OCI-LY1 (cell line): ENCODE data around the gene S100A16.

Source experiments
- H2AFZ ChIP-seq: fragments of 200-600 bp; sonication (generic), shearing (Covaris generic); 2 replicates; pipeline ENCODE4 v1.6.0; 2014; ENCODE audit warnings: antibody characterized with exemption, mild to moderate bottlenecking, low read length
- H3F3A ChIP-seq: fragments of 200-600 bp; sonication (generic), shearing (Covaris generic); 2 replicates; pipeline ENCODE4 v1.6.0; 2014; ENCODE audit warnings: mild to moderate bottlenecking, antibody characterized with exemption, low read length, moderate library complexity; ENCODE audit not compliant: insufficient read depth
- H3K27ac ChIP-seq: fragments of 200-600 bp; sonication (generic); 2 replicates; pipeline ENCODE4 v1.5.1; 2014; ENCODE audit warnings: low read length, mixed run types, mild to moderate bottlenecking, low read depth; ENCODE audit not compliant: poor library complexity, severe bottlenecking
- H3K27me3 ChIP-seq: fragments of 200-600 bp; sonication (generic); 2 replicates; pipeline ENCODE4 v1.6.0; 2014; ENCODE audit warnings: antibody characterized with exemption, mild to moderate bottlenecking, low read length, moderate library complexity; ENCODE audit not compliant: insufficient read depth
- H3K36me3 ChIP-seq: fragments of 200-600 bp; sonication (generic); 2 replicates; pipeline ENCODE4 v1.6.1; 2014; ENCODE audit warnings: mild to moderate bottlenecking, antibody characterized with exemption, low read length, moderate library complexity, mixed read lengths; ENCODE audit not compliant: insufficient read depth
- H3K4me1 ChIP-seq: fragments of 200-600 bp; sonication (generic); 2 replicates; pipeline ENCODE4 v1.5.1; 2014; ENCODE audit warnings: mild to moderate bottlenecking, low read length, moderate library complexity; ENCODE audit not compliant: insufficient read depth, severe bottlenecking
- H3K4me2 ChIP-seq: fragments of 200-600 bp; sonication (generic), shearing (Covaris generic); 2 replicates; pipeline ENCODE4 v1.6.1; 2014; ENCODE audit warnings: low read length
- H3K4me3 ChIP-seq: fragments of 200-600 bp; sonication (generic); 2 replicates; pipeline ENCODE4 v1.5.1; 2014; ENCODE audit warnings: low read length, low read depth, mild to moderate bottlenecking, mixed read lengths; ENCODE audit not compliant: poor library complexity, severe bottlenecking
- H3K79me2 ChIP-seq: fragments of 200-600 bp; shearing (Covaris generic); 2 replicates; pipeline ENCODE4 v1.6.1; 2016; ENCODE audit warnings: mixed run types, low read length, mixed read lengths; ENCODE audit not compliant: insufficient read depth
- H3K9ac ChIP-seq: fragments of 200-600 bp; sonication (generic), shearing (Covaris generic); 2 replicates; pipeline ENCODE4 v1.6.1; 2014; ENCODE audit warnings: mild to moderate bottlenecking, low read length, mixed read lengths
- H3K9me2 ChIP-seq: fragments of 200-600 bp; sonication (generic), shearing (Covaris generic); 2 replicates; pipeline ENCODE4 v1.6.1; 2014; ENCODE audit warnings: low read depth, mild to moderate bottlenecking, low read length, mixed read lengths
- H3K9me3 ChIP-seq: fragments of 200-600 bp; shearing (Covaris generic); 2 replicates; pipeline ENCODE4 v1.6.1; 2014; ENCODE audit warnings: low read length, mixed read lengths
- H4K20me1 ChIP-seq: fragments of 200-600 bp; sonication (generic), shearing (Covaris generic); 2 replicates; pipeline ENCODE4 v1.6.0; 2016; ENCODE audit warnings: mild to moderate bottlenecking, low read length; ENCODE audit not compliant: insufficient read depth
- EZH2 ChIP-seq: fragments of 200-600 bp; sonication (generic), shearing (Covaris generic); IDR thresholded peaks from 2 replicates; pipeline ENCODE4 v1.8.0; 2017; ENCODE audit warnings: borderline replicate concordance, mixed run types, mild to moderate bottlenecking, antibody characterized with exemption, low read length, moderate library complexity, mixed read lengths
- TF ChIP-seq, protein P1 (sequence below): fragments of 200-600 bp; sonication (generic), shearing (Covaris generic); IDR thresholded peaks from 2 replicates; pipeline ENCODE4 v1.5.1; 2017; ENCODE audit warnings: mild to moderate bottlenecking, antibody characterized with exemption, low read length, moderate library complexity, mixed read lengths

The S100A16 gene

DNA sequence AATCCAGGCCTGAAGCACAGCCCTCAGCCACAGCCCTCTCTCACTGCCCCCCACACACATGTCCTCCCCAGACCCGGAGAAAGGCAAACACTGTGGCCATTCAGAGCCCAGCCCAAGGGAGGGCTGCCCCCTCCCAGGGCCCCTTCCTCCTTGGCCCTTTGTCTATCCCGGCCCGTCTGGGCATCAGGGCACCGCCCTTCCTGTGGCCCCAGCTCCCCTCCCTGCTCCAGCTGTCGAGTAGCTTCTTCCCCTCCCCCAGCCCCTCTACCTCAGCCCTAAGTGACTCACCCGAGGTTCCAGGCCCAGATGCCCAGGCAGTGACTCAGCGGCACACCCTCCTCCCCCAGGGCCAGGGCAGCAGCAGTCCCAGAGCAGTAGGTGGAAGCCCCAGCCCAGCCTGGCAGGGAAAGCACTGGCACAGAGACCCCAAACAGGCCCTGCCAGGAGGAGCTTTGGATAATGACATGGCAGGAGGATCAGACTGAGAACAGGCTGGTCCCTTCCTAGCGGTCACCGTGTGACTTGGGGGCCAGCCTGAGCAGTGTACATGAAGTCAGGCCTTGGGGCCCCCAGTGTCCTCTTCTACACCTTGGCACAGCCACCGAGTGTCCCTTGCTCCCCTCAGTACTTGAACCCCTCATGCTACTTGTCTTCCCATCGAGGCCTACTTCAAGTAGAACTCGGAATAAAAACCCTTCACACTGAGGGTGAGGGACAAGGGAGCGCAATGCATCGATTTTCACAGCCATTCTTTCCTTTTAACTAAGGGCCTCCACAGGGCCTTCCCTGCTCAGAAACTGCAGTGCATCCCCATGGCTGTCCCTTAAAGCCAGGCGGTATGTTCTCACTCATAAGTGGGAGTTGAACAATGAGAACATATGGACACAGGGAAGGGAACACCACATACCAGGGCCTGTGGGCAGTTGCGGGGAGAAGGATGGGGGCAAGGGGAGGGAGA is 46.2 kb downstream of the S100A16 start:
- H2AFZ ChIP-seq: no peak overlapping the region
- no peaks in the 10 kb centered on the region for H4K20me1 ChIP-seq
- no peaks in the 10 kb centered on the region for H3F3A ChIP-seq
- no peak overlapping the region for H3K4me2 ChIP-seq
- H3K9me2 ChIP-seq: no peaks in the 10 kb centered on the region
- no peaks in the 10 kb centered on the region for H3K27me3 ChIP-seq
- H3K9me3 ChIP-seq: no peaks in the 10 kb centered on the region
- H3K9ac ChIP-seq: no peak overlapping the region
- no peaks in the 10 kb centered on the region for H3K79me2 ChIP-seq
- no peaks in the 10 kb centered on the region for H3K36me3 ChIP-seq
- no peak overlapping the region for H3K27ac ChIP-seq
- no peaks in the 10 kb centered on the region for H3K4me1 ChIP-seq
- H3K4me3 ChIP-seq: no peak overlapping the region
- no peak for TF ChIP-seq EZH2
- TF ChIP-seq, protein P1, sequence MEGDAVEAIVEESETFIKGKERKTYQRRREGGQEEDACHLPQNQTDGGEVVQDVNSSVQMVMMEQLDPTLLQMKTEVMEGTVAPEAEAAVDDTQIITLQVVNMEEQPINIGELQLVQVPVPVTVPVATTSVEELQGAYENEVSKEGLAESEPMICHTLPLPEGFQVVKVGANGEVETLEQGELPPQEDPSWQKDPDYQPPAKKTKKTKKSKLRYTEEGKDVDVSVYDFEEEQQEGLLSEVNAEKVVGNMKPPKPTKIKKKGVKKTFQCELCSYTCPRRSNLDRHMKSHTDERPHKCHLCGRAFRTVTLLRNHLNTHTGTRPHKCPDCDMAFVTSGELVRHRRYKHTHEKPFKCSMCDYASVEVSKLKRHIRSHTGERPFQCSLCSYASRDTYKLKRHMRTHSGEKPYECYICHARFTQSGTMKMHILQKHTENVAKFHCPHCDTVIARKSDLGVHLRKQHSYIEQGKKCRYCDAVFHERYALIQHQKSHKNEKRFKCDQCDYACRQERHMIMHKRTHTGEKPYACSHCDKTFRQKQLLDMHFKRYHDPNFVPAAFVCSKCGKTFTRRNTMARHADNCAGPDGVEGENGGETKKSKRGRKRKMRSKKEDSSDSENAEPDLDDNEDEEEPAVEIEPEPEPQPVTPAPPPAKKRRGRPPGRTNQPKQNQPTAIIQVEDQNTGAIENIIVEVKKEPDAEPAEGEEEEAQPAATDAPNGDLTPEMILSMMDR: no peak

DNA sequence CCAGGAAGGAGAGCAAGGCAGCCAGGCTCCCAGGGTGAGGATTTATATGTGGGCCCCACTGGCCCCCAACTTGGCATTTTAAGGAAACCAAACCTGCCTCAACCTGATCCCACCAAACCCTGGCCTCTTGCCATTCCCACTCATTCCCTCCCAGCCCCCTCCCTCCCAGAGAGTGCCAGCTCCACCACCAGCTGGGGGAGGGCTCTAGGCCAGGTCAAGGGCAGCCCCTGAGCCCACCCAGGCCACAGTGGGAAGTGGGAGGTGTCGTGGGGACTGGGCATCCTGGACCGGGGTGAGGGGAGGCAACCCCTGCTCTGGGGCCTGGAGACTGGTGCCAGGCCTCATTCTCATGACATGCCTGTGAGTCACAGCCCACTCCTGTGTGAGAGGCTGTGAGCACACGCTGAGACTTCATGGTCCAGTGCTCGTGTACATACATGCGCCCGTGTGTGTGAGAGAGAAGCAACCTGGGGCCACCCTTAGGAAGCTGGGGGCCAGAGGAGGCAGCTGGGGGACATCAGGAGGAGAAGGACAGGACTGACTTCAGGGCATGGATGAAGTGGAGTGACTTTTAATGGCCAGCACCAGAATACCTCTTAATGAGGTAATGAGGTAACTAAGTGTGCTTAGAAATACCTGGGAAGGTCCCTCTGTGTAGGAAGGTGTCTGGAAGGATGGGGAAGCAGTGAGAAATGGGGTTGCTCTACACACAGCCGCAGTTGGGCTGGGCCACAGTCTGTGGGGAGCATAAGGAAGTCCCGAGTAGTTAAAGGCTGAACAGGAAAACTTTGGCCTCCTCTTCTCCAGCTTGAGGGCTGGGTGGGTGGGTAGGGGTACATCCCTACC is 47.2 kb downstream of the S100A16 start, which contains the start of gene S100A2:
Gene S100A2 (minus strand): TSS at position 316 of the 846 bp plus-strand sequence. CDS start 1,967 bp downstream, outside the sequence.
- no peaks in the 10 kb centered on the region for H3K9me2 ChIP-seq
- no peaks in the 10 kb centered on the region for H3K27me3 ChIP-seq
- H3K4me3 ChIP-seq: no peak within 1 kb of the TSS
- no peaks in the 10 kb centered on the region for H3F3A ChIP-seq
- TF ChIP-seq EZH2: no peak
- TF ChIP-seq, protein P1: no peak
- no peaks in the 10 kb centered on the region for H3K9me3 ChIP-seq
- no peaks in the 10 kb centered on the region for H3K36me3 ChIP-seq
- H3K27ac ChIP-seq: no peak within 1 kb of the TSS
- no peaks in the 10 kb centered on the region for H4K20me1 ChIP-seq
- no peak within 1 kb of the TSS for H2AFZ ChIP-seq
- H3K4me2 ChIP-seq: no peak within 1 kb of the TSS
- H3K9ac ChIP-seq: no peak within 1 kb of the TSS
- H3K79me2 ChIP-seq: no peaks in the 10 kb centered on the region
- H3K4me1 ChIP-seq: no peaks in the 10 kb centered on the region

DNA sequence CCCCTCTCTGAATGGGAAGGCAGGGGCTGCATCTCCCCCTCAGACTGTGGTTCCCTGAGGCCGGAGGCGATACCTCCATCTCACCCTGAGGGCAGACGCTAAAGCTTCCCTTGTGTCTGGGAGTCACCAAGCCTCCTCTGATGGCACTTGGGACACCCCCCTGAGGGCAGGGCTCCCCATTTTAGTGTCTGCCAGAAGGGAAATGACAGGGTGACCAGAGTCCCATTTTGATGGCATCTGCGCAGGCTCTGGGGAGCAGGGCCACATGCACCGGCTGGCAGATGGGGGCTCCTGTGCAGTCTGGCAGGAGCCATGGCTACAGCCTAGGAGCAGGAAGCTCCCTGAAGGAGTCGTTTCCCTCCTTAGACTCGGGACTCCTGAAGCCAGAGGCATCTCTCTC is 48.9 kb downstream of the S100A16 start:
- H3K4me3 ChIP-seq: no peak overlapping the region
- no peaks in the 10 kb centered on the region for H3K9me2 ChIP-seq
- H3K9ac ChIP-seq: no peak overlapping the region
- H3F3A ChIP-seq: no peaks in the 10 kb centered on the region
- H3K9me3 ChIP-seq: no peaks in the 10 kb centered on the region
- H4K20me1 ChIP-seq: no peaks in the 10 kb centered on the region
- no peaks in the 10 kb centered on the region for H3K4me1 ChIP-seq
- H3K27me3 ChIP-seq: no peaks in the 10 kb centered on the region
- H2AFZ ChIP-seq: no peak overlapping the region
- H3K4me2 ChIP-seq: no peak overlapping the region
- no peaks in the 10 kb centered on the region for H3K36me3 ChIP-seq
- H3K79me2 ChIP-seq: no peaks in the 10 kb centered on the region
- H3K27ac ChIP-seq: no peak overlapping the region
- TF ChIP-seq EZH2: no peak
- TF ChIP-seq, protein P1: no peak
